ENCODE results near the gene MUC22.
"Not testable (repeated sequence)": the region's sequence is repeated elsewhere in the genome, so short reads cannot be mapped to it uniquely, and the experiment has no call there.

The MUC22 gene

GRCh38 chr6:31041372-31041974, 31.2 kb downstream of the MUC22 start:
- TF ChIP-seq, protein P1, sequence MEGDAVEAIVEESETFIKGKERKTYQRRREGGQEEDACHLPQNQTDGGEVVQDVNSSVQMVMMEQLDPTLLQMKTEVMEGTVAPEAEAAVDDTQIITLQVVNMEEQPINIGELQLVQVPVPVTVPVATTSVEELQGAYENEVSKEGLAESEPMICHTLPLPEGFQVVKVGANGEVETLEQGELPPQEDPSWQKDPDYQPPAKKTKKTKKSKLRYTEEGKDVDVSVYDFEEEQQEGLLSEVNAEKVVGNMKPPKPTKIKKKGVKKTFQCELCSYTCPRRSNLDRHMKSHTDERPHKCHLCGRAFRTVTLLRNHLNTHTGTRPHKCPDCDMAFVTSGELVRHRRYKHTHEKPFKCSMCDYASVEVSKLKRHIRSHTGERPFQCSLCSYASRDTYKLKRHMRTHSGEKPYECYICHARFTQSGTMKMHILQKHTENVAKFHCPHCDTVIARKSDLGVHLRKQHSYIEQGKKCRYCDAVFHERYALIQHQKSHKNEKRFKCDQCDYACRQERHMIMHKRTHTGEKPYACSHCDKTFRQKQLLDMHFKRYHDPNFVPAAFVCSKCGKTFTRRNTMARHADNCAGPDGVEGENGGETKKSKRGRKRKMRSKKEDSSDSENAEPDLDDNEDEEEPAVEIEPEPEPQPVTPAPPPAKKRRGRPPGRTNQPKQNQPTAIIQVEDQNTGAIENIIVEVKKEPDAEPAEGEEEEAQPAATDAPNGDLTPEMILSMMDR (IDR thresholded peaks at IDR 0.05; ENCODE audit: low read depth, low read length): no peak
- H3K27me3 ChIP-seq (ENCODE audit: insufficient read depth, low read depth, severe bottlenecking): peaks cover 85% of the 10 kb centered on the region
- H3K27ac ChIP-seq: no peak overlapping the region
- H3K4me3 ChIP-seq (ENCODE audit: low read depth, low read length): no peak overlapping the region
- H3K36me3 ChIP-seq: no peaks in the 10 kb centered on the region
- H3K9me3 ChIP-seq (ENCODE audit: severe bottlenecking): peaks cover 9% of the 10 kb centered on the region
- no peak for DNase-seq

DNA sequence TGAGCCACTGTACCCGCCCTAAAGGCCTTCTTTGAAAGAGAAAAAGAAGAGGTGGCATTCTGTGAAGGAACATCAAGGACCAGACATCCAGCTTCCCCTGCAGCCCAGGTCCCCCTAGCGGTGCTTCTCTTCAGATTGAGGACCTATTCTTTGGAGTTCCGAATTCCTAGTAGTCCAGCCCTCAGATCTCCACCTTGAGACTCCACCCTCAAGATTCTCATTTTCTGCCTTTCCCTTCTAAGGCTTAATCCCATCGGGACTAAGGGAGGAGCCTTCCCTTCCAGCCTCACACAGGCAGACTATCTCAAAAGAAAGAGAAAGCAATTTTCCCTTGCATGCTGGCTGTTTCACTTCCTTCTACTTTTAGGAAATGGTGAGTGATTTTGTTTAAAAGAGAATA, 32.5 kb downstream of the MUC22 start:
- DNase-seq: no peak
- TF ChIP-seq, protein P1 (IDR thresholded peaks at IDR 0.05; ENCODE audit: low read depth, low read length): no peak
- peaks cover 9% of the 10 kb centered on the region for H3K9me3 ChIP-seq (ENCODE audit: severe bottlenecking)
- H3K4me3 ChIP-seq (ENCODE audit: low read depth, low read length): no peak overlapping the region
- peaks cover 83% of the 10 kb centered on the region for H3K27me3 ChIP-seq (ENCODE audit: insufficient read depth, low read depth, severe bottlenecking)
- H3K27ac ChIP-seq: no peak overlapping the region
- H3K36me3 ChIP-seq: no peaks in the 10 kb centered on the region

GRCh38 chr6:31048099-31048498, 37.8 kb downstream of the MUC22 start:
- DNase-seq: no peak
- H3K27ac ChIP-seq: no peak overlapping the region
- TF ChIP-seq, protein P1 (IDR thresholded peaks at IDR 0.05; ENCODE audit: low read depth, low read length): no peak
- H3K36me3 ChIP-seq: no peaks in the 10 kb centered on the region
- H3K27me3 ChIP-seq (ENCODE audit: insufficient read depth, low read depth, severe bottlenecking): peaks cover 73% of the 10 kb centered on the region
- no peaks in the 10 kb centered on the region for H3K9me3 ChIP-seq (ENCODE audit: severe bottlenecking)
- H3K4me3 ChIP-seq (ENCODE audit: low read depth, low read length): no peak overlapping the region

GRCh38 chr6:31049518-31049917, 39.2 kb downstream of the MUC22 start:
- DNase-seq: no peak
- Histone ChIP-seq H3K9me3 (ENCODE audit: severe bottlenecking) (no peaks in the 10 kb centered on the region), H3K27me3 (ENCODE audit: insufficient read depth, low read depth, severe bottlenecking) (peaks cover 66% of the 10 kb centered on the region), H3K36me3 (no peaks in the 10 kb centered on the region), H3K4me3 (ENCODE audit: low read depth, low read length) (no peak overlapping the region), H3K27ac (no peak overlapping the region)
- TF ChIP-seq, protein P1 (IDR thresholded peaks at IDR 0.05; ENCODE audit: low read depth, low read length): no peak

DNA sequence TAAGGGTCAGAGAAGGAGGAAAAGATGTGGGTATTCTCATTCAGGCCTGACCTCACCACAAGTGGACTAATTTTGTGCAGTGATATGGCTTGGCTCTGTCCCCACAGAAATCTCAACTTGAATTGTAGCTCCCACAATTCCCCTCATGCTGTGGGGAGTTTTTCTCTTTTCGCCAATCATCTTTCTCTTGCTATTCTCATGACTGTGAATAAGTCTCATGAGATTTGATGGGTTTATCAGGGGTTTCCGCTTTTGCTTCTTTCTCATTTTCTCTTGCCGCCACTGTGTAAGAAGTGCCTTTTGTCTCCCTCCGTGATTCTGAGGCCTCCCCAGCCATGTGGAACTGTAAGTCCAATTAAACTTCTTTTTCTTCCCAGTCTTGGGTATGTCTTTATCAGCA, 42.9 kb downstream of the MUC22 start:
- H3K36me3 ChIP-seq; H3K27ac ChIP-seq; H3K9me3 ChIP-seq (ENCODE audit: severe bottlenecking); DNase-seq; H3K4me3 ChIP-seq (ENCODE audit: low read depth, low read length): not testable (repeated sequence)
- peaks cover 42% of the 10 kb centered on the region for H3K27me3 ChIP-seq (ENCODE audit: insufficient read depth, low read depth, severe bottlenecking)

- H3K36me3 ChIP-seq: no peaks in the 10 kb centered on the region
- no peaks in the 10 kb centered on the region for H3K9me3 ChIP-seq (ENCODE audit: severe bottlenecking)
- no peak overlapping the region for H3K4me3 ChIP-seq (ENCODE audit: low read depth, low read length)
- no peak overlapping the region for H3K27ac ChIP-seq
- peaks cover 37% of the 10 kb centered on the region for H3K27me3 ChIP-seq (ENCODE audit: insufficient read depth, low read depth, severe bottlenecking)
- no peak for DNase-seq
- TF ChIP-seq, protein P1 (IDR thresholded peaks at IDR 0.05; ENCODE audit: low read depth, low read length): no peak
Observed at GRCh38 chr6:31053873-31054272, 43.6 kb downstream of the MUC22 start.

Data from WERI-Rb-1 (cell line).